Occipital lobe (tissue), 2 donors: ENCODE results near the gene PRKCE. TPM values are rescaled to one million over a fixed set of nuclear protein-coding genes. Genes with fewer than 3 reads are reported as not detected.

ENCODE experiments used
- DNase-seq: peaks from one replicate; lab custom pipeline; 2025; lab: John Stamatoyannopoulos, UW
- total RNA-seq: library from RNA; depleted of rRNA; stranded (reverse); fragments of >200 nt; gene quantifications from one replicate; pipeline ENCODE4 v1.2.3, GENCODE V29; 2014

The PRKCE gene
- total RNA-seq, 1 donor from 2014 or later: 62.2 TPM

DNA sequence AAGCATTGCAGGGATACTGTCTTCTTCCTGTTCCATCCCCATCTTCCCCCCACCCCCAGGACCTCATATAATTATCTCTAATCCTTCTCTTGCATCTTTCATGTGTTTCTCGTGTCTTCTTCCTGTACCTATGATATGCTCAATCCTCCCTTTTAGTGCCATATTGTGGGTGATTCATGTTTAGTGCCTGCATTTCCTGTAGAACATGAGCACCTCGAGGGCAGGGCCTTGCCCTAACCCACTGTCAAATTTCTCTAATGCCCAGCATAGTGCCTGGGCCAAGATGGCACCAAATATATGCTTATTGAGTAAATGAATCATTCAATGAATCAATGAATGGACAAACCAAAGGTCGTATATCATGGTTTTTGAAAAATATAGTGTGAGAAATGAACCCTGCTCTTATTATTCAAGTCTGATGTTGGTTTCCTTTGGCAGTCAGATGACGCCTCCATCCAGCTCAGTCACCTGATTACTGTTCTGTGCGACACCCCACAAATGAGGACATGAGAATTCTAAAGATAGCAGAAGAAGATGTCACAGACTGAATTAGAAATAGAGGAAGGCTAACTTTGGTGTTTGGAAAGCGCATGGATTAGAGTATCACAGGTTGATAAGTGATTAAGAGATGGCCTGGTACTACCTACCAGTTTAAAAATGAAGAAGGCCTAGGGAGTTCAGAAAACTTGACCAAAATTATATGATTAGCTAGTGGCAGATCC, 278.4 kb downstream of the PRKCE start:
- DNase-seq: no peak

DNA sequence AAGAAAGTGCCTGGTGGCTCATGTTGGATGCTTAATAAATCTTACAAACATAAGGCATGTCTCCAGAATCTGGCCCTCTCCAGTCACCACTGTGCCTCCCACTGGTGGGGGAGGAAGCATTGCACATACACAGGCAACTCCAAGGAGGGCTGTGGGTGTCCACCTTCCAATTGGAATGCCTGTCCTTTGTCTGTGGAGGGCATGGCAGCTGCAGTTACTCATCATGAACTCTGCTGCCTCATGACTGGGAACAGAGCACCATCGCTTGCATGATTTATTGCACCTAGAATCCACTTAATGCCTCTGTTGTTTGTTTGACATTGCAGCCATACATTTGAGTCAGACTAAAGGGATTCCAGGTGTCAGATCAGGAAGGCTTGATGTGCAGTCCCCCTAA, 278.9 kb downstream of the PRKCE start:
- DNase-seq: peak; percentile 19

DNA sequence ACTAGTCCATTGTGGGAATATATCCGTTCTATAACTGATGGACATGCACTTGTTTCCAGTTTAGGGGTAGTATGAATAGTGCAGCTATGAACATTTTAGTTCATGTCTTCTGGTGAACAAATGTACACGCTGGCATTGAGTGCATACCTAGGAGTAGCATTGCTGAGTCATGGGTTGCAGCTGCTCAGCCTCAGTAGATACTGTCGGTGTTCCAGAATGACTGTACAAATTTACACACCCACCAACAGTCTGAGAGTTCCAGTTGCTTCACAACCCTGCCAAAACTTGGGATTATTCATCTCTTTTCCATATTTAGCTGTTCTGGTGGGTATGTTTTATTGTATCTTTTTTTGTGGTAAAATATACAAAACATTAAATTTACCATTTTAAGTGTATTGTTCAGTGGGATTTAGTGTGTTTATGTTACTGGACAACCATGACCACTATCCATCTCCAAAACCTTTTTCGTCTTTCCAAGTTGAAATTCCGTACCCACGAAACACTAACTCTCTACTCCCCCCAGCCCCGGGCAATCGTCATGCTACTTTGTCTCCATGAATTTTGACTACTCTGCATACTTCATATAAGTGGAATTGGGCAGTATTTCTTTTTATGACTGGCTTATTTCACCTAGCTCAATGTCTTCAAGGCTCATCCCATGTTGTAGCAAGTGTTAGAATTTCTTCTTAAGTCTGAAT, 281.0 kb downstream of the PRKCE start:
- peak; percentile 13 for DNase-seq

DNA sequence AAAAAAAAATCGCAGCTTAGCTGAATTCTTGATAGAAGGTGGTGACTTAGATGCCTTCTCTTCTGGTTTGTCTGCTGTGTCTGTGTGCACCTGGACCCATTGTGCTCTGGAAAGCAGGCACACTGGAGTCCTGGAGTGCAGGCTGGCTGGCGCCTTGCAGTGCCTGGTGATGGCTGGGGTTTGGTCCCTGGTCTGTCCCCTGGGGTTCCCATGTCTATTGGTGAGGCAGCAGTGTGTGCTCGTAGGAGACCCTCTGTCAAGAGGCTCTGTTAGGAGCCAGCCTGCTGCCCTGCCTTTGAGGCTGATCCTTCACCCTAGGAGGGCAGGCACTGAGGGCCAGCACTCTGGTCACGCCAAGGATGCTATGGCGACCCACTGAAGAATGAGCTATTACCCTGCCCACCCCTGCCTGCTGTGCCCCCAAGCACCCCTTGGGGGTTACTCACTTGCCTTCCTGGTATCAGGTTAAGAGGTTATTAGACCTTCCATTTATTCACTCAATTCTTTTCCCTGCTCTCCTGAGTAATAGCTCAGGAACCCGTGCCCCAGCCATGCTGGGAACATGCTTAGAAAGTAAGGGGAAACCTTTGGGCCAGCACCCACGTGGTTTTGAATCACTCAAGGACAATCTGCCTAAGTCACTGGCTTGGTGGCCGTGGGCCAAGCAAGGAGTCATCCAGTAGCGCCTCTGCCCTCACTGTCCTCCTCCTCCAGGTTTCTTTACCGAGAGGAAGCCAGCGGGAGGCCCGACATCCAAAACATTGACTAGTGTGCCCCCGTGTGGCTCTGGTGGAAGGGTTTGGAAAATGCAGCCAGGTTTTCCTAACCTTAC, 284.5 kb downstream of the PRKCE start:
- peak; percentile 79 for DNase-seq

DNA sequence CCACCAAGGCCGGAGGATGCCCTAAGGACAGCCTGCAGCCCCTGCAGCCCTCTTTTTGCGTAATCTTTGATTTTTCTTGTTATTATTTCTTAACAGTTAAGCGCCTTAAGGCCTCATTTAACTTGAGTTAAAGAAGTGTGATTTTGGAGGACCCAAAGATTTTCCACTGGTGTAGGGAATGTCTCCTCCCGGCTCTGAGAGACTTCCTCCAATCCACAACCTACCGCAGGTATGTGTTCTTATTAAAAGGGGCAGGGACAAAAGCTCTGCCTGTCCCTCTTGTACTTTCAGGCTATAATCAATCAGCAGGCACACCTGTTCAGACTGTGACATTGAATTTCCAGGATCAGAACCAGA, 285.1 kb downstream of the PRKCE start:
- DNase-seq: no peak

DNA sequence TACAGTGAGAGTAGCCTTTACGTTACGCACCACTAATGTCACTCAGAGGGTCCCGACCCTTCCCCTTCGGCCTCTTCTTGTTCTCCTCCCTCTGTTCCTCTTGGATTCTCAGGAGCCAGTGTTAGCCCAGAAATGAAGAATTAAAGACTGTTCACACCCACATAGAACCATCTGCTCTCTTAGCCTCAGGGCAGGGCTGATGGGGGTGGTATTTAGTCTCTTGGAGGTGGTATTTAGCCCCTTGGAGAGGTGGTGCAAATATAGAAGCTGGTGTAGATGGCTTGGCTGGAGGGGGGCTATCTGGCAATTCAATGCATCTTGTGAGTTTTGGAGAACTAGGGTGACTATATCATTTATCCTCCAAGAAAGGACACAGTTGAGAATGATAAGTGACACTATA, 286.5 kb downstream of the PRKCE start:
- DNase-seq: no peak

DNA sequence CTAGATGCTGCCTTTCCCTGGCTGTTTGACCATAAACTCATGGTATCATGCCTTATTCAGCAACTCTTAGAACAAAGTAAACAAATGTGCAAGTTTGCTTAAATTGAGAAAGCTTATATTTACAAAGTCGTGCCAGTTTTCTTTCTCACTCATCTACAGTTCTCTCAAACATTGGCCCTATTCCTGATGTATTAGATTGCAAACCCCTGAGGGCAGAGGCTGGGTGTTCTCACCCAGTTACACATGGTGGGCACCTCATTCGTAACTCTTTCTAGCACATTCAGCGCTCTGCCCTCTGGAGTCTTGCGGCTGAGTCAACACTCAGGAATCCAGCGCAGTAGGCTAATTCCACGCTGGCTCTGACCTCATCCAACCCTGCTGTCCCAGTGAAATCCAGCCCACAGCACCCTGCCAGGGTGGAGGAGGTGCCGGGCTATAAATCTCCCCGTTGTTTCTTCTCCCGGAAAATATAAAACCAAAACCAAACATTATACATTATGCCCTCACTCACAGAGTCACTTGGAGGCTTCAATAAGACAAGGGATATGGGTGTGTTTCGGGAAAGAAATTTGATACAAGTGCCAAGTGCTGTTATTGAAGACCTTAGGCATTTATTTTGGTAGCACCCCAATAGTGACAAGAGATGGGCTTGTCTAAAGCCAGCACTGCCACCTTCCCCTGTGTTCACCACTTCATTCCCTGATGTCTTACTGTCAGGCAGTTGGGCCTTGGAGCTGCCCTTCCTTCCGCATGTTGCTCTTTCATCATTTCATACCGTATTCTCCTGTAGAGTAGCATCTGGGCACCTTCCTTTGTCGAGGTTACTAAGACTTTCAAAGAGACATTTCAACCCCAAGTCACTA, 287.4 kb downstream of the PRKCE start:
- no peak for DNase-seq

DNA sequence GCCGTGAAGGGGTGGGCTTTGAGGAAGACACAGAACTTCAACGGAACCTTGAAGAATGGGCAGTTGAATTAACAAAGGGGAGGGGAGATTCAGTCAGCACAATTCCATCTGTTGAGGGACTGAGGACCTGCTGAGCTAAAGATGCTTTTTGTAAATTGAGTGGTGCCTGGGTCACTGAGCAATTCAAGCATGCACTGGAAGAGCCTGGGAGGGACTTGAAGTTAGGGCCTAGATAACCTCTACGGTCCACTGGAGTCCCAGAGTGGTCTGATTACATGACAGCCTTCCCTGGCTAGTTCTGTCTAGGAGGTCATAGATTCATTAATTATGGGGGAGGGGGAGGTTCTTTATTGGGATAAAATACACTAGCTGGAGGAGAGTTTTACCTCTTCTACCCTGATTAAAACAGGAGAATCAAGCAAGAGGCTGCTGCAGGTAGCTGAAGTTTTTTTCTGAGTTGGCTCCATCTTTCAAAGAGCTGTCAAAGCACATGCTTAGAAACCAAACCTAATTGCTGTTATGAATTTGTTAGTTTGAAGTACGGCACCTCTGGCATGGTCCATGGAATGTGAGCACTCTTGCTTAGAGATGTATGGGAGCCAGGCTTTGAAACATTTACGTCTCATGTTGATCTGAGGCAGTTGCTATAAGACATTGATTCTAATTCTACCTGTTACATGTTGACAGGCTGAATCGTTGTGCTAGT, 290.2 kb downstream of the PRKCE start:
- DNase-seq: no peak

DNA sequence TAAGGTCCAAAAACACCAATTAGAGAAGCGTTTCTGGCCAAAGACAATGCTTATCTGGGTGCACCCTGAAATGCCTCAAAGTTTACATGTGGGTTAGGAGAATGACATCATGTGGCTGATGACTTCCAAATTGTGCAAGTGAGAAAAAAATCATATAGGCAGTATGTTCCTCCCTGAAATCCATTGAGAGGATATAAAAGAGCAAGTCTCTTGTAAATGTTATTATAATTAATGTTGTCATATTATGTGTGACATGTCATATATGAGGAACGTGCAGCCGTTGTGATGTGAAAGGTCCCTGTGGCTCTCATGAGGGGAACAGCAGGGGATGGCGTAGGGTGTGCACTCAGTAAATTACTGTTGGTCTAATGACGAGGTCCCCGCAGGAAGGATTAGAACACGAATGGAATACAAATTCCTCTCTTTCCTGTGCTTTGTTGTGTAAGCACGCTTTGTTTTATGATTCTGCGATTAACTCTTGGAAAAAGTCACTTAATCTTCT, 290.8 kb downstream of the PRKCE start:
- DNase-seq: no peak

DNA sequence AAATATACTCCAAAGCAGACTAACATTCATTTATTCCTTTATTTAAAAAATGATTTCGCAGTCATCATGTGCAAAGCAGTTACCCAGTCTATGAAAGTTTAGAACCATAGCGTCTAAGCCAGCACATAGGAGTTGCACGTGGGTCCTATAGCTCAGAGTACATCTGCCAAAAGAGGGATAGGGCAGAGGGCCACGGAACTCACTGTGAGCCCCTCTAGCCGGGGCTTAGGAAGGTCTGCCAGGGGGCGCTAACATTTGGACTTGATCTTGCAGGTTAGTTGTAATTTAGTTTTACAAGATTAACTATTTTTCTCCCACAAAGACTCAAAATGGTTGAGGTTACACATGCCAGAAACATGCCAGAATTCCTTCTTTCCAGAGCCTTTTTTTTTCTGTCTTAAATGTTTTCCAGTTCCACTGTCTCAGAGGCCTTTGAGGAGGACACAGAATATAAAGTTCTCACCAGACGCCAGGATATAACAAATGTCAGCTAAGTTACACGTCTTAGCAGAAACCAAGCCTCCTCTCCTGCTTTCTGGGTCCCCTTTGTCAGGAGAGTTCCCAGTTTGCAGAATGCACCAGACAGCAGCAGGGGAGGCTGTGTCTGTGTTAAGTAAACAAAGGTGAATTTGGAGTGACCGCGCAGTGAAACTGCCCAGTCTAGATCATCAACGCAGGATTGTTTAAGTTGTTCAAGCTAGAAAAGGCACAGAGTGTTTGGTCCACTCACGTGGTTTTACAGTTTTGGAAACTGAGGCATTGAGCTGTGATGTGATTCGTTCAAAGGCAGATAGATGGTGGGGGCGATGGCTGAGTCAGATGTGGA, 292.0 kb downstream of the PRKCE start:
- no peak for DNase-seq

DNA sequence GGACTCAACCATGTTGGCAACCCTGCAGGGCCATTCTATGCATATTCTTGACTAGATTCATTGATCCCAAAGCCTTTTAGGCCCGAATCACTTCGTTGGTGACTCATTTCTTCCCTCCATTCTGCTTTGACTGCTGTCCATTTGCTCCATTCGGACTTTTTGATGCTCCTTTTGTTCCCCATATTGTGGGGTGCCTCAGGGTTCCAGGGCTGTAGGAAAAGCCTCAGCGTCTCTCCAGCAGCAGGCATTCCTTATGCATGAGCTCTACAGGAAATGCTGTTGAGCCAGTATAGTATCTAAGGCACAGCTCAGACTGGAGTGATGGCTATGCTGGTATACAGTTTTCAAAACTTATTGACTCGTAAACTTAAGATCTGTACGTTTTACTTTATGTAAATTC, 292.6 kb downstream of the PRKCE start:
- DNase-seq: no peak

DNA sequence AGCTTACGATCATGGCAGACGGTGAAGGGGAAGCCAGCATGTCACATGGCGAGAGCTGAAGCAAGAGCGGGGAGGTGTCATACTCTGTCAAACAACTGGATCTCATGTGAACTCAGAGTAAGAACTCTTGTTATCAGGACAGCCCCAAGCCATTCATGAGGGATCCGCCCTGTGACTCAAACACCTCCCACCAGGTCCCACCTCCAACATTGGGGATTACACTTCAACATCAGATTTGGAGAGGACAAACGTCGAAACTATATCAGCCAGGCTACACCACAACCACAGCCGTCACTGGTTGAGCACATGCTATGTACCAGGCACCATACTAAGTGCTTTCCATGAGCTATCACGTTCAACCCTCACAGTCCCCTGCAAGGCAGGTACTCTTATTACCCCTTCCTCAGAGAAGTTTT, 293.8 kb downstream of the PRKCE start:
- no peak for DNase-seq

DNA sequence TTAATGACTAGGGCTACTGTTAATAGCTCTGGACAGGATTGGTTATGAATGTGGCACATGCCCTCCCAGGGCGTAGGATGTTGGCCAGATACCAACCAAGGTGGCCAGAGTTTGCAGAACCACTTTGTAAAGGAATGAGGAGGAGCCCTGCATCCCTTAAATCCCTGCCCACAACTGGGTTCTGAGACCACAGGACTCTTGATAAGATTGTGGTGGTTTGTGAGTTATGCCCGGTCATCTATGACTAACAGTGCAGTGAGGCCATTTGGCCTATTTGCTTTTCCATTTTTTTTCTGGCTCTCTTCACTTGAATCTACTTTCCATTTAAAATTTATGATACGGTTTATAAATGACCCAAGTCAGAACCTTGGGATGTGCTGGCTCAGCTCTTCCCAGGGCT, 294.5 kb downstream of the PRKCE start:
- DNase-seq: no peak

DNA sequence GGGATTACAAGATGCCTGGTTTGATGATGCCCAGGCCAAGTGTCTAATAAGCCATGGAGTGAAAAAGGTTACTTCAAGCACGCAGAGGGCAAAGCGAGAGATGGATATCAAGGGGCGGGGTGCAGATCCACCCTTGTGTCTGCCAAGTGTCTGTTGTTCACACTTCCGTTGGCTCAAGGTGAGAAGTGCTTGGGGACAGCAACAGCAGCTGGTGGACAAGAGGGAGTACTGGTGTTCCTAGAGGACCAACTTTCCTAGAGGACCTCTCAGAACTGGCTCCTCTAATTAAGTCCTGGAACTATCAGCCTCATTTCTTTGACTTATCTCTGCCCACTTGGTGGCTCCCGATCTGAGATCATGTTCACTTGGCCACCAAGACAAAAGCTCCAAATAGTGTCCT, 299.1 kb downstream of the PRKCE start:
- no peak for DNase-seq

DNA sequence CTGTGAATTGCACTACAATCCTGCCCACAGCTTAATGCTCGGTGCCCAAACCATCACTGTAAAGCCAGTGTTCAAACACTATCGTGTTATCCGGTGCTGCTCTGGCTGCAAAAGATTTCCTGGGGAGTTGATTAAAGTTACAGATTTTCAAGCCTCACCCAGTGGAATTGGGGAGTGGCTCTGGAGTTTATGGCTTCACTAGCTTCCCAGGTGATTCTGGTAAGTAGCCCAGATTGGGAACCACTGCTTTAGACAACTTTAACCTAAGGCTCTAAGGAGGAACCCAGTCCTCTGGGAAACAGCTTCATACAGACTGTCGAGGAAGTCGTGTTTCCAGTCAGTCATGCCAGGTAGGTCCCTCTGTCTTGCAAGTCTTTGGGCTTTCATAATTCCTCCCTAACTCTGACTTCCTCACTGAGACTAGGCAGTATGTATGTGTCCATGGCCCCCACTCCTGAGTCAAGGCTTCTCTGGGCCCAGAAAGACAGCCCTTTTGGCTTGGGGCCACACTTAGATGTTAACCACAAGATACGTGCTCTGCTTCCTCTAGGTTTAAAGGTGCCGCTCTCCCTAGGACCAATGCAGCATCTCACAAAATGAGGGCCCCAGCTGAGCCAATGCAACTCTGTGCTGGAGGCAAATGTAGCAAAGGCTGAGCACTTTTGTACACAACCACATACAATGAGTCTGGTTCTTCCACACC, 299.7 kb downstream of the PRKCE start:
- no peak for DNase-seq

DNA sequence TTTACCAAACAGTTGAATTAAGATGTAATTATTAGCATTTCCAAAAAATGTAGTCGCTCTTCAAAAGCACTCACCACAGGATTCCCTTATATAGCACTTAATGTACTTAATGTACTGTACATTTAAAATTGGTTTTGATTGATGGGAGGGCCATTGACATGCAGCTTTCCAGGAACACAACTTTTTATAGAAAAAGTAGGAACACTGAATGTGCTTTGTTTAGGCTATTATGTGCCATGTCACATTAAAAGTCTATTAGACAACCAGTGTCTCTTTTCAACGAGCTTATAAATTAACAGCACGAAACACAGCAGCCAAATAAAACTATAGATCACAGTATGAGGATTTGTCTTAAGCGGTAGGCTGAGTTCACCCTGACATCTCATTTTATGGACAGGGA, 301.1 kb downstream of the PRKCE start:
- DNase-seq: no peak

DNA sequence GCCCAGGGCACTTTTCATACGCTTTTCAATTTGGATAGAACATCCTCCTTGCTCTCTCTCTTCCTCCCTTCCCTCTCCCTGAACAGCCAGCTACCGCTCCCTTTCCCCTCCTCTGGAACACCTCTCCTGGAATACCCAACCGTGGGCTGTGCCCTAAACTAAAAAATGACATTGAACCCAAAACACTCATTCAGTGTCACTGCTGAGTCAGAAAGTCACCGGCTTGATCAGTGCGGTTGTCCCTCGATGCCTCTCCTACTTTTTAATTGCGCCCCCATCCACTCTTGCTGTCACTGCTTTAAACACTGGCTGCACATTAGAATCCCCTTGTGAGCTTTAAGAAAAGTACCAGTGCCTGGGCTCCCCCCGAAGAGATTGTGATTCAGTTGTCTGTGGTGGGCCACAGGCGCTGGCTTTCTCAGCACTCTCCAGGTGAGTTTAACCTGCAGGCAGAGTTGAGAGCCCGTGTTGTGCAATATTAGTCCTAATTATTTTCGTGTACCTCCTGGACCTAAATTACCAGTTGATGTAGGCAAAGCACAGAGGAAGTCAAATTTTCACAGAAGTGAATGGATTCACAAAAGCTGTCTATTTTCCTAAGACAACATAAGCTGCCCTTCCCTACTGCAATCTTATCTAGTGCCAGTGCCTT, 302.0 kb downstream of the PRKCE start:
- DNase-seq: no peak

DNA sequence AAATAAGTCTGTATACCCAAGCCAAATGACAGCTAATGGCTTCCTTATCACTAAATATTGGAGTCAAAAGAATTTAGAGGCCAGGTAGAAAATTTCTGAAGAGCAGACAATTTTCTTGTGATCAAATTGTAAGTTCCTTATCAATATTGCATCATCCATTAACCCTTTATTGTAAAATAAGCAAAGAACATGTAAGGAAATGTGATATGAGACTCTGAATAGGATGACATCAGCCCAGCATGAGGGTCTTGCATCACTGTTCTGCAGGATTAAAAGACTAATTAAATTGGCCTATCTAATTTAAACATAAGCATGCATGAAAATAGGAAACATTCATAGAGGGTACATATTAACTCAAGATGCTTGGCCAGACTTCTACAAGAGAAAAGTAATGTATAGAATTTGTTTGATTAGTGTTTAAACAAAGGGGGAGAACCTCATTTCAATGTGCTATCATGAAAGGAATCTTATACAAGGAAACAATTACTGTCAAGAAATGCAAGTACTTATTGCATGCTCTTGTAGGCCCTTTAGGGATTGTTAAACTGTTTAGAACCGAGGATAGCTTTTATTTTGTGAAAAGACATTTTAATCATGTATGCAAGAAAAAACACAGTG, 302.9 kb downstream of the PRKCE start:
- no peak for DNase-seq
